ENCODE data around the gene IGFLR1.

The IGFLR1 gene

GRCh38 chr19:35745328-35746086 lies 3.3 kb upstream of the IGFLR1 start, which contains the start of the genes PSENEN and U2AF1L4:
Gene PSENEN (plus strand): TSS chr19:35745651. CDS start chr19:35745931, 280 bp downstream.
Gene U2AF1L4 (minus strand): TSS chr19:35745418. CDS start chr19:35745391, 27 bp downstream.
- TF ChIP-seq CTCF (IDR thresholded peaks at IDR 0.05; ENCODE audit: low read depth, low read length) = no peak

GRCh38 chr19:35744430-35745327 lies 2.4 kb upstream of the IGFLR1 start:
- H3K4me3 ChIP-seq (ENCODE audit: low read depth, low read length) = peak overlapping the region; percentile 94
- TF ChIP-seq CTCF (IDR thresholded peaks at IDR 0.05; ENCODE audit: low read depth, low read length) = peak; percentile 14; the same call in 1 of the 2 replicates

More at GRCh38 chr19:35745328-35746086, 3.3 kb upstream of the IGFLR1 start, which contains the start of the genes PSENEN and U2AF1L4:
- peak within 1 kb of the TSS; percentile 94 for H3K4me3 ChIP-seq (ENCODE audit: low read depth, low read length)

GRCh38 chr19:35743640-35744429 lies 1.6 kb upstream of the IGFLR1 start:
- no peak for TF ChIP-seq CTCF (IDR thresholded peaks at IDR 0.05; ENCODE audit: low read depth, low read length)
- no peak overlapping the region for H3K4me3 ChIP-seq (ENCODE audit: low read depth, low read length)

- no peak for TF ChIP-seq CTCF (IDR thresholded peaks at IDR 0.05; ENCODE audit: low read depth, low read length)
Measured at GRCh38 chr19:35741203-35741515, 1.1 kb downstream of the IGFLR1 start.

GRCh38 chr19:35740423-35741202 lies 1.6 kb downstream of the IGFLR1 start:
- H3K4me3 ChIP-seq (ENCODE audit: low read depth, low read length) = peak overlapping the region; percentile 64
- peak; percentile 23; the same call in 1 of the 2 replicates for TF ChIP-seq CTCF (IDR thresholded peaks at IDR 0.05; ENCODE audit: low read depth, low read length)

More at GRCh38 chr19:35741203-35741515, 1.1 kb downstream of the IGFLR1 start:
- H3K4me3 ChIP-seq (ENCODE audit: low read depth, low read length) = peak overlapping the region; percentile 64

- TF ChIP-seq CTCF (IDR thresholded peaks at IDR 0.05; ENCODE audit: low read depth, low read length) = no peak
- H3K4me3 ChIP-seq (ENCODE audit: low read depth, low read length) = peak overlapping the region; percentile 64
Measured at GRCh38 chr19:35740108-35740422, 2.2 kb downstream of the IGFLR1 start.
